ENCODE results near the gene RAB11FIP4.
A peak's percentile ranks its signal among the peaks of the same experiment; 100 is the strongest.

Gene RAB11FIP4

GRCh38 chr17:31559584-31560501 is 168.4 kb downstream of the RAB11FIP4 start:
- no peaks in the 10 kb centered on the region for H3K9me3 ChIP-seq (ENCODE audit: control insufficient read depth, insufficient read depth, low read length)
- H3K27me3 ChIP-seq (ENCODE audit: control insufficient read depth, insufficient read depth, low read length) = peaks cover 57% of the 10 kb centered on the region
- H3K9ac ChIP-seq (ENCODE audit: low read depth, low read length) = 0 out of 2 replicates have a peak overlapping the region, but pooled peaks have one; percentile 23
- peak overlapping the region; percentile 59 for H3K4me3 ChIP-seq (ENCODE audit: low read depth, low read length)
- H3K4me1 ChIP-seq (ENCODE audit: control insufficient read depth, insufficient read depth, low read length) = peaks cover 33% of the 10 kb centered on the region
- H3K36me3 ChIP-seq (ENCODE audit: control insufficient read depth, insufficient read depth, low read length) = no peaks in the 10 kb centered on the region
- H3K27ac ChIP-seq (ENCODE audit: low read depth, low read length) = no peak overlapping the region

DNA sequence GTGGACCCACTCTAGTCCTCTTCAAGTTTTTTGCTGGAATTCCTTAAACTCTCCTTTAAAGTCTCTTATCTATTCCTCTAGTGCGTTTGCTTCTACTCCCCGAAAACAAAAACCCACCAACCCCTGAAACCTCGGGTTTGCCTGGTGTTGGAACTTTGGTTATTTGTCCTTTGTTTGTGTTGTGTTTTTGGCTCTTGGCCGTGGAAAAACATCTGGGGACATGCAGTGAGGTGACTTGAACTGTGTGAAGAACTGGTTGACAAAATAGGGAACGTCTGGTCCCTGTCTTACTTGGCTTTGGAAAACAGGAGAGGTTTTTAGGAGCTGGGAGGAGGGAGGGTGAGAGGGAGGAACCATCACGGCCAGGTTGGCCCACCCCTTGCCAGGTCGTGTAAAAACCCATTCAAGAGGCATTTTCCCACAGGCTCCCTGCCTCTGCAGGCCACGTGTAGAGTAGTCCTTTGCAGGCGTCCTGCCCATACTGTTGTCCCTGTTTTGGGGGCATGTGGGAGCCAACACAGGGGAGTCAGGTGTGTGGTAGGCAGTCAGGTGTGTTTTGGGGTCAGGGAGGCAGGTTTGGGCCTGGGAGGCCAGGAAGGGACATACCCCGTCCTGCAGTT is 169.3 kb downstream of the RAB11FIP4 start:
- Histone ChIP-seq H3K4me3 (ENCODE audit: low read depth, low read length) (peak overlapping the region; percentile 59), H3K4me1 (ENCODE audit: control insufficient read depth, insufficient read depth, low read length) (peaks cover 41% of the 10 kb centered on the region), H3K27ac (ENCODE audit: low read depth, low read length) (no peak overlapping the region), H3K9ac (ENCODE audit: low read depth, low read length) (0 out of 2 replicates have a peak overlapping the region, but pooled peaks have one; percentile 23), H3K27me3 (ENCODE audit: control insufficient read depth, insufficient read depth, low read length) (peaks cover 49% of the 10 kb centered on the region), H3K36me3 (ENCODE audit: control insufficient read depth, insufficient read depth, low read length) (no peaks in the 10 kb centered on the region), H3K9me3 (ENCODE audit: control insufficient read depth, insufficient read depth, low read length) (no peaks in the 10 kb centered on the region)

DNA sequence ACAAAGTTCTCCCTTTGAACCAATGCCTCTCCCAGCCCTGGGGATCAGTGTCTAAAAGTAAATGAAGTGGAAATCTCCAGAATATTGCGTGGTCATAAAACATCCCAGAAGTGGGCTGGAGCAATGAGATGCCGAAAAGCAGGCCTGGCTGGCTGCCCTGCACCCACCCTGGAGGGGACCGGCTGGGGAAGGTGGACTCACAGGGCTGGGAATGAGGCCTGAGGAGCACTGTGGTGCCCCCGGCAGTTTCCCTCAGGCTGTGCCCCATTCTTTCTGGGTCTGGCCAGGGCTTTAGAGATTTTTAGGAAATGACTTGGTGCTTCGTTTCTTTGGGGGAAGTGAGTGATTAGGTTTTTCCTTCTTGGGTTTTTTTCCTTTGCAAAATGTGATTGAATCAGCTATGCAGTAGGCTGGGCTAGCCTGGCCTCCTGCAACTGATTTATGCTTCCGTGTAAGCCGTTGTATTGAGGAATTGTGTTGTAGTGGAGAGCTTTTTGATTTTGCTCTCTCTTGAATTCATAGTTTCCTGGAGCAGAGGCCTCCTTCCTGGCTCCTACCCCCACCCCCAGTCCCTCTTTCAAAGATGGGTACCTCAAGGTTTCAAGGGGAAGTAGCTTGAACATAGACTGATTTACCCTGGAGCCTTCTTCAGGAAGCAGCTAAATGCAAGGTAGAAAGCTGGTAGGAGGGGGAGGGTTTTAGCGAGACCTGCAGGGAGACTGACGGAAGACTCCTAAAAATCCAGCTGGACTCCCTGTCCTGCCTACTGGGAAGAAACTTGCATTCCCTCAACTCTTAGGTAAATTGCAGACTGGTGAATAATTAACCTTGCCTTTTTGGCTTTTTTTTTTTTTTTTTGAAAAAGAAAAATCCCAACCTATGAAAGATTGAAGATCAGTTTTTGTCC is 170.2 kb downstream of the RAB11FIP4 start:
- H3K9ac ChIP-seq (ENCODE audit: low read depth, low read length) = no peak overlapping the region
- H3K4me3 ChIP-seq (ENCODE audit: low read depth, low read length) = no peak overlapping the region

GRCh38 chr17:31562376-31562840 is 170.9 kb downstream of the RAB11FIP4 start:
- H3K9me3 ChIP-seq (ENCODE audit: control insufficient read depth, insufficient read depth, low read length) = no peaks in the 10 kb centered on the region
- H3K9ac ChIP-seq (ENCODE audit: low read depth, low read length) = no peak overlapping the region
- H3K4me3 ChIP-seq (ENCODE audit: low read depth, low read length) = no peak overlapping the region
- no peaks in the 10 kb centered on the region for H3K36me3 ChIP-seq (ENCODE audit: control insufficient read depth, insufficient read depth, low read length)
- peak overlapping the region; percentile 2 for H3K27ac ChIP-seq (ENCODE audit: low read depth, low read length)
- H3K27me3 ChIP-seq (ENCODE audit: control insufficient read depth, insufficient read depth, low read length) = peaks cover 39% of the 10 kb centered on the region
- peaks cover 38% of the 10 kb centered on the region for H3K4me1 ChIP-seq (ENCODE audit: control insufficient read depth, insufficient read depth, low read length)

More for the DNA sequence above, 170.2 kb downstream of the RAB11FIP4 start:
- peaks cover 41% of the 10 kb centered on the region for H3K4me1 ChIP-seq (ENCODE audit: control insufficient read depth, insufficient read depth, low read length)
- H3K9me3 ChIP-seq (ENCODE audit: control insufficient read depth, insufficient read depth, low read length) = no peaks in the 10 kb centered on the region
- H3K36me3 ChIP-seq (ENCODE audit: control insufficient read depth, insufficient read depth, low read length) = no peaks in the 10 kb centered on the region
- peaks cover 44% of the 10 kb centered on the region for H3K27me3 ChIP-seq (ENCODE audit: control insufficient read depth, insufficient read depth, low read length)
- H3K27ac ChIP-seq (ENCODE audit: low read depth, low read length) = no peak overlapping the region

- Histone ChIP-seq H3K27me3 (ENCODE audit: control insufficient read depth, insufficient read depth, low read length) (peaks cover 24% of the 10 kb centered on the region), H3K9ac (ENCODE audit: low read depth, low read length) (no peak overlapping the region), H3K27ac (ENCODE audit: low read depth, low read length) (no peak overlapping the region), H3K4me3 (ENCODE audit: low read depth, low read length) (no peak overlapping the region), H3K36me3 (ENCODE audit: control insufficient read depth, insufficient read depth, low read length) (no peaks in the 10 kb centered on the region), H3K9me3 (ENCODE audit: control insufficient read depth, insufficient read depth, low read length) (no peaks in the 10 kb centered on the region), H3K4me1 (ENCODE audit: control insufficient read depth, insufficient read depth, low read length) (peaks cover 38% of the 10 kb centered on the region)
Measured at GRCh38 chr17:31564291-31564690, 172.8 kb downstream of the RAB11FIP4 start.

- Histone ChIP-seq H3K36me3 (ENCODE audit: control insufficient read depth, insufficient read depth, low read length) (no peaks in the 10 kb centered on the region), H3K9ac (ENCODE audit: low read depth, low read length) (no peak overlapping the region), H3K27me3 (ENCODE audit: control insufficient read depth, insufficient read depth, low read length) (peaks cover 18% of the 10 kb centered on the region), H3K9me3 (ENCODE audit: control insufficient read depth, insufficient read depth, low read length) (no peaks in the 10 kb centered on the region), H3K4me3 (ENCODE audit: low read depth, low read length) (no peak overlapping the region), H3K4me1 (ENCODE audit: control insufficient read depth, insufficient read depth, low read length) (peaks cover 37% of the 10 kb centered on the region), H3K27ac (ENCODE audit: low read depth, low read length) (no peak overlapping the region)
Measured at GRCh38 chr17:31564883-31565301, 173.4 kb downstream of the RAB11FIP4 start.

GRCh38 chr17:31565652-31566051 is 174.2 kb downstream of the RAB11FIP4 start:
- Histone ChIP-seq H3K9me3 (ENCODE audit: control insufficient read depth, insufficient read depth, low read length) (no peaks in the 10 kb centered on the region), H3K27ac (ENCODE audit: low read depth, low read length) (no peak overlapping the region), H3K36me3 (ENCODE audit: control insufficient read depth, insufficient read depth, low read length) (no peaks in the 10 kb centered on the region), H3K27me3 (ENCODE audit: control insufficient read depth, insufficient read depth, low read length) (peaks cover 11% of the 10 kb centered on the region), H3K4me3 (ENCODE audit: low read depth, low read length) (no peak overlapping the region), H3K9ac (ENCODE audit: low read depth, low read length) (no peak overlapping the region), H3K4me1 (ENCODE audit: control insufficient read depth, insufficient read depth, low read length) (peaks cover 30% of the 10 kb centered on the region)

DNA sequence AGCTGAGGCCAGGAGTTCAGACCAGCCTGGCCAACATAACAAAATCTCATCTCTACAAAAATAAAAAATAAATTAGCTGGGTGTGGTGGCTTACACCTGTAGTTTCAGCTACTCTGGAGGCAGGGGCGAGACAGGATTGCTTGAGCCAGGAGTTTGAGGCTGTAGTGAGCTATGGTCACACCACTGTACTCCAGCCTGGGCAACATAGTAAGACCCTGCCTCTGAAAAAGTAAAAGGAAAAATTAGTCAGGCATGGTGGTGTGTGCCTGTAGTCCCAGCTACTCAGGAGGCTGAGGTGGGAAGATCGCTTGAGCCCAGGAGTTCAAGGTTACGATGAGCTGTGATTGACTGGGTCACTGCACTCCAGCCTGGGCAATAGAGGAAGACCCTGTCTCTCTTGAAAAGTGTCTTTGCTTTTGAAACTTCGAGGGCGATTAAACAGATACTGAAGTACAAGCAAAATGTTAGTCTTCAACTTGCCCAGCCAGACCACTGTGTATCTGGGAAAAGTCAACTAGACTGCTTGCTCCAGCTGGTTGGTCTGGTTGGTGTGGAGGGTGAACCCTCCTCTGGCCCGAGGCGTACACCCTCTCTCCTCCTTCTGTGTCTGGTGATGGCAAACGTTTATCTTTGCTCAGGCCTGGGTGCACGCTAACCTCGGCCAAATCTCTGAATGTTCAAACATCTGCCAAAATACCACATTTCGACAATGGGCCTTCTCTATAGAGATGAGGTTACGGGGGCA is 174.9 kb downstream of the RAB11FIP4 start:
- peaks cover 22% of the 10 kb centered on the region for H3K4me1 ChIP-seq (ENCODE audit: control insufficient read depth, insufficient read depth, low read length)
- H3K4me3 ChIP-seq (ENCODE audit: low read depth, low read length) = no peak overlapping the region
- no peaks in the 10 kb centered on the region for H3K36me3 ChIP-seq (ENCODE audit: control insufficient read depth, insufficient read depth, low read length)
- peaks cover 3% of the 10 kb centered on the region for H3K27me3 ChIP-seq (ENCODE audit: control insufficient read depth, insufficient read depth, low read length)
- H3K9me3 ChIP-seq (ENCODE audit: control insufficient read depth, insufficient read depth, low read length) = no peaks in the 10 kb centered on the region
- no peak overlapping the region for H3K9ac ChIP-seq (ENCODE audit: low read depth, low read length)
- no peak overlapping the region for H3K27ac ChIP-seq (ENCODE audit: low read depth, low read length)

GRCh38 chr17:31566992-31567373 is 175.5 kb downstream of the RAB11FIP4 start:
- Histone ChIP-seq H3K4me1 (ENCODE audit: control insufficient read depth, insufficient read depth, low read length) (peaks cover 17% of the 10 kb centered on the region), H3K27ac (ENCODE audit: low read depth, low read length) (no peak overlapping the region), H3K9ac (ENCODE audit: low read depth, low read length) (no peak overlapping the region), H3K9me3 (ENCODE audit: control insufficient read depth, insufficient read depth, low read length) (no peaks in the 10 kb centered on the region), H3K36me3 (ENCODE audit: control insufficient read depth, insufficient read depth, low read length) (no peaks in the 10 kb centered on the region), H3K4me3 (ENCODE audit: low read depth, low read length) (no peak overlapping the region), H3K27me3 (ENCODE audit: control insufficient read depth, insufficient read depth, low read length) (no peaks in the 10 kb centered on the region)

GRCh38 chr17:31568121-31568520 is 176.6 kb downstream of the RAB11FIP4 start:
- peaks cover 11% of the 10 kb centered on the region for H3K4me1 ChIP-seq (ENCODE audit: control insufficient read depth, insufficient read depth, low read length)

More at GRCh38 chr17:31568121-31568520, 176.6 kb downstream of the RAB11FIP4 start:
- no peak overlapping the region for H3K27ac ChIP-seq (ENCODE audit: low read depth, low read length)
- no peaks in the 10 kb centered on the region for H3K9me3 ChIP-seq (ENCODE audit: control insufficient read depth, insufficient read depth, low read length)
- no peaks in the 10 kb centered on the region for H3K36me3 ChIP-seq (ENCODE audit: control insufficient read depth, insufficient read depth, low read length)
- H3K27me3 ChIP-seq (ENCODE audit: control insufficient read depth, insufficient read depth, low read length) = no peaks in the 10 kb centered on the region
- no peak overlapping the region for H3K4me3 ChIP-seq (ENCODE audit: low read depth, low read length)
- no peak overlapping the region for H3K9ac ChIP-seq (ENCODE audit: low read depth, low read length)

All from HUES48 (cell line).